H1 (cell line): ENCODE measurements around the gene GTSE1. TPM values are rescaled to one million over a fixed set of nuclear protein-coding genes. Genes with fewer than 3 reads are reported as not detected.

Experiments
- BACH1 ChIP-seq: IDR thresholded peaks from 2 replicates; pipeline ENCODE4 v1.6.1; 2012; ENCODE audit warnings: low read length, improper control_type of control experiment
- CHD2 ChIP-seq: IDR thresholded peaks from 2 replicates; pipeline ENCODE4 v1.6.1; 2012; ENCODE audit warnings: low read length, improper control_type of control experiment
- SRF ChIP-seq: IDR thresholded peaks from 2 replicates; pipeline ENCODE4 v1.6.1; 2011; ENCODE audit warnings: mild to moderate bottlenecking, low read depth, low read length, moderate library complexity
- TBP ChIP-seq: IDR thresholded peaks from 2 replicates; pipeline ENCODE4 v1.6.1; 2011; ENCODE audit warnings: low read depth, low read length, improper control_type of control experiment
- polyA plus RNA-seq, 7 experiments: library from polyadenylated mRNA; depleted of rRNA in 3 of 7; stranded (reverse) in 5 of 7; unstranded in 2 of 7; fragments of >200 nt in 5 of 7; fragments of 200-250 nt in 2 of 7; gene quantifications; 1 replicate in 5 of 7; 2 replicates in 1 of 7; 4 replicates in 1 of 7; pipeline versions ENCODE4 v1.2.1 to v1.2.3, GENCODE V29; 2011 to 2013; ENCODE audit warnings: missing spikeins in 2 of 7, mixed read lengths in 2 of 7
- total RNA-seq: library from RNA; stranded (reverse); fragmentation: NEBNext Ultra II Directional; extraction: Animal tissue kit (Norgen Biotek cat#: 25700); gene quantifications from 2 replicates; pipeline ENCODE4 v1.2.1, GENCODE V29; 2021

GTSE1 gene
- total and polyA plus RNA-seq, 2 of the 8 experiments (the other 6 are each of a cell fraction or from before 2014, with no cell fraction given), result 17.5 to 38.6 TPM

DNA sequence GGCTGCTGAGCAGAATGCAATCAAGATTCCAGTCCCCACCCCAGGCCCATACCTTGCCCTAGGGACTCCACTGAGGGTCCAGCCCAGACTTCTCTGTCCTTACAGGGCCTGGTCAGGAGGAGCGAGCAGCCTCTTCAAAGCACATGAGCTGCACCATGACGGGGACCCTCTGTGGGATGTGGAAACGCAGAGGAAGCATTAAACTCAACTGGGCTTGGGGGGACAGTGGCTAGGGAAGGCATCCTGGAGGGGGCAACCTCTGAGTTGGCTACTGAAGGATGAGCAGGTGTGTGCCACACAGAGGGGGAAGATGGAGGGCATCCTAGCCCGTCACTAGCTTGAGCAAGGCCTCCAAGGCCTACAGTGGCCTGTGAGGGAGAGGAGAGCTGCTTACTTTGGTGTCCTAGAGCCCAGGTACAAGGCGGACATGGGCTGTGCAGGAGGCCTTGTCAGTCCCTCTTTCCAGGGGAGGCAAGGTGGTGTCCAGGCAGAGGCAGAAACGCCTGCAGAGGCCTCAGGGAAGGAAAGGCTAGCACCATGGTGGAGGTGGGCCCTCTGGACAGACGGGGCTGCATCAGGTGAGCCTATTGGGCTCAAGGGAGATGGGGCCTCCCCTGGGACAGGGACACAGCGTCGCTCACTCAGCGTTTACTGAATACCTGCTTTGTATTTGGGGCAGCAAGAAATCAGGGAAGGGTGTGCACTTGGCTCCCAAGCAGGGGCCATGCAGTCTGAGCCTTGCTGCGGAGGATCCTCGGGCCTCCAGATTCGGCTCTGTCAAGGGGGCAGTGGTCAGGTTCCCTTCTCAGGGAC is 14.6 kb upstream of the GTSE1 start (continued):
- TF ChIP-seq SRF, result no peak
- TF ChIP-seq TBP, result no peak
- no peak for TF ChIP-seq CHD2
- TF ChIP-seq BACH1, result no peak
- TF ChIP-seq, all 59 proteins: peak for 0
